HG02840 (cell line): ENCODE data around the gene MSTO1.
A peak's percentile ranks its signal among the peaks of the same experiment; 100 is the strongest.
"Not testable (repeated sequence)": the region's sequence is repeated elsewhere in the genome, so short reads cannot be mapped to it uniquely, and the experiment has no call there.

Source experiments
- ATAC-seq: cut with Tn5 transposase; IDR thresholded peaks from one replicate; pipeline ENCODE4 v1.9.1; 2021; ENCODE audit warnings: mild to moderate bottlenecking, moderate library complexity, moderate number of reproducible peaks; ENCODE audit not compliant: unreplicated experiment, low FRiP score

The MSTO1 gene

DNA sequence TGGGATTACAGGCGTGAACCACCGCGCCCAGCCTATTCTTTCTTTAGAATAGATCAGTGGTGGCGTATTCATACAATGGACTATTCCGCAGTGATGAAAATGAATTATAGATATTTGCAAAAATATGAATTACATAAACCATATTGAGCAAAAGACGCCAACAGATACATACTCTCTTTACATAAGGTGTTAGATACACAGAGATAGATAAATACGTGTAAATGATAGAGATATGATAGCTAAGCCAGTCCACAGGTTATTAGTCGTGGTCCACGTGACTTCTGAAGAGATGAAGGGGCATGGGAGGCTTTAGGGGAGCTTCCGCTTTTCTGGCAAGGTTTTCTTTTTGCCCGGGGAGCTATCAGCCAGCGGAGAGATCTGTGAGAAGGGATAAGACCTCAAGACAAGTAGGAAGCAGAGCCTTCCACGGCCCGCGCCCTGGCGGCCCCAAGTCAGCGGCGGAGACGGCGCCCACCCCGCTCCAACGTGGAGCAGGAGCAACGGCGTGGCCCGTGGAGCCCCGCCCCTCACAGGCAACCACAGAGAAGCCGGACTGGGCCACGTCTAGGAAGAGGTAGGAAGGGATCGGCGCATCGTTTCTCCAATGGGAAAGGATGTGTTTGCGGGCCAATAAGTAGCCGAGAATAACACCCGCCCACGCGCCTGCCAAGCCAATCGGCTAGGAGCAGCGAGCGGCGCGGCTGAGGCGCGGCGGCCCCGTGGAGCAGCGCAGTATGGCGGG is at the start of gene MSTO1:
MSTO1 (plus strand) TSS at position 704 of the 742 bp plus-strand sequence; CDS start at position 735, 31 bp downstream.
- ATAC-seq, result peak; percentile 88

DNA sequence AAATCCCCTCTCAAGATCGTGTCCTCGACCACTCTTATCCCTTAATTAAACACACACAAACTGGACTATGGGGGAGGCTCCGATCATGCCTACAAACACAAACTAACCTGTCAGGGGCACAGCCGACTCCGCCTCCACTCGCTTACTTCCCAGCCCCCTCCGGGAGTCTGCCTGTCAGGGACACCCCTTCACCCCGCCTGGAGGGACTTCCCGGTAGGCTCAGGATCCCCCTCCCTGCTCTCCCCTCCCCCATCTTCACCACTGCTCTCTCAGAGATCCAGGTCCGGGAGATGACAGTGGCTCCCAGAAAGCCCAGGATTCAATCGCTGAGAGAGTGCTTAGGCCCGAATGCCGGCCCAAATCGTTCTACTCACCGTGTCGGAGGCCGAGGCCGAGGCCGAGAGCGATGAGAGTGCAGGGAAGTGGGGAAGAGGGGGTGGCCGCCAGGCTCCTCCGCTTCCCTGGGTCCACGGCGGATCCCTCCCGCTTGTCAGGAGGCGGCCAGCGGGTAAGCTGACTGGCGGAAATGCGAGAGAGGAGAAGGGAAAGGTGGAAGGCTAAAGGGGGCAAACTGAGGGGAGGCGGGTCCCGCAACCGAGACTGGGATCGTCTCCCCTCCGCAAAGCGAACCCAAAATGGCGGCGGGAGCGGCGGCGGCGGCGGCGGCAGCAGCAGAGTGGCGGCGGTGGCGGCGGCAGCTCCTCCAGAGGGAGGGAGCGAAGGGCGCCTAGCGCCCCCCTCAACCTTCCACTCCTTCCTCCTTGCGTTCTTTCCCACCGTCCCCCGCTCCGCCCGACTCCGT is 48.0 kb upstream of the MSTO1 start:
- ATAC-seq, result not testable (repeated sequence)

DNA sequence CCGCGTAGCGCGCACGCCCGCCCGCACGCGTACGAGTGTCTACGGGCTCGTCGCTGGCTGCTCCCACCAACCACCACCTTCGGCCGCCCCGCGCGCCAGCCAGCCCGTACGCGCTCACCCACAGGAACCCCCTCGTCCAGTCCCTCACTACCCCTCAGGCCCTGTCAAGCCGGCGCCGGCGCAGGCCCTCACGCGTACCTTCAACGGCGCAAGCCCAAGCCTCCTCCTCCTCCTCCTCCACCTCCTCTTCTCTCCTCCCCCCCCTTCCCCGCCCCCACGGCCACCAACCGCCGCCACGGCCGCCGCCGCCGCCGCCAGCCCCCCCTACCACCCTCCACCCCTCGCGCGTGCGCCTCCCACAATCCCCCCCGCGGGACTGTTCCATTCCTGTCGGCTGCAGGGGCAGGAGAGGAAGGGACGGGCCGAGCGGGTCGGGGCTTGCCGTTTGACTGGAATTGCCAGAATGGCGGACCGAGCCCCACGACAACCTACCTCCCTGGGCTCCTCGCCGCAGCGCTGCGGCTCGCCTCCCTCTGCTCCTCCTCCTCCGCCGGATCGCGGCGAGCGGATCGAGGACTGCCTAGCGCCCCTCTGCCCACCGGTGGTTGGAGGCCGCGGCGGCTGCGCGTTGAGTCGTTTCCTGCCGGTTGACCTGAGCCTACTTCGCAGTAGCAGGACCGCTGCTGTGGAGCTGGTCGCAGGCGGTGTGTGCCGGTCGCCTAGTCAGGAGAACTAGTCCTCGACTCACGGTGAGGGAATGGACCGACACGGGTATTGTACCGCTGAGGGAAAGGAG is 47.2 kb upstream of the MSTO1 start, which contains the start of gene ASH1L:
ASH1L (minus strand) TSS at position 223 of the 796 bp plus-strand sequence. CDS start 41,284 bp downstream, outside the sequence.
- ATAC-seq, result peak; percentile 70

DNA sequence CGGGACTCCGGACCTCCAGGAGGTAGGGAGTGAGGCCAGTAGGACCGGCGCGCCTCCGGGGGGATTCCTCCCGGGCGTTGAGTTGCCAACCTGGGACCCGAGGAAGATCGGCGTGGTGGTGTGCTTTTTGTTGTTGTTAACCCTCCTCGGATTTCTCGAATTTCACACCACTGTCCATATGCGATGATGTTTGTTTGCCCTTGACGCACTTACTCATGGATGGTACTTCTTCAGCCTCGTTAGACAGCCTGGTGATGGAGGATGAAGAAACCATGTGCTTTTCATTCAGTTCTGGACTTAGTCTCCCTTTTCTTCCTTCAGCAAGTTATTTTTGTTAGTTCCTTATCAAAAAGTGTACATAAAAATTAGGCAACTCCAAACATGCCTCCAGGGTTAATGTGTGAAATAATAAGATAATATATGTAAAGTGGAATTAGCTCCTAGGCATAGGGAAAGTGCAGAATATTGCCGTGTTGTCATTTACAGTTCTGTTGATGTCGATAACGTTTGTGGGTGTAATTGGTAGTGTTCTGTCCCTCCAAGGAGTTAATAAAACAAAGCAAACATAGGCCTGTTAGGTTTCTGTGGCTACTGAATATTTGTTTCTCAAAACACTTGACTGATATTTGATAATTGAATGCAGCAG is 46.5 kb upstream of the MSTO1 start:
- ATAC-seq, result not testable (repeated sequence)

DNA sequence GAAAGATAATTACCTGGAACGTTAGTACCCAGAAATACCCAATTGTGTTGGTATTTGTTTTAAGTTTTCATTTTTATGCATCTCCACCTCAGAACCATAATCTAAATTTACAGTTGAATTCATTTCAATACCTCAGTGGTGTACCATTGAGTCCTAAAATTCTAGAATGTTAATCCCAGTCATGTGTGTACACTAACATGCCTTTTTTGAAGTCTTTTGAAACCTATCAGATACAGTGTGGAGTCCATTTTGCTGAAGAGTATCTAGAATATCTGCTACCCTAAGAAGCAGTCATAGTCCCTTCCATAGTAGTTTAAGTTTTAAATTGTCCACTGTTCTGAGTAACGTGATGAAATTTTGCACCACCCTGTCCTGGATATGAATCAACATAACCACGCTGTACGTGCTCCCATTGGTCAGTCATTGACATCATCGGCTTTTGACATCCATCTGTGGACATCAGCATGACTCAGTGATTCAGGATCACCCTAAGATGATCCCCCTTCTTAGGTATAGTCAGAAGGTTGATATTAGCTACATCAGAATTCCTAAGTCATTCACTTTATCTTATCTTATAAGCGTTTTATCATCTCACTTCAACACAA is 39.9 kb upstream of the MSTO1 start:
- ATAC-seq, result no peak

DNA sequence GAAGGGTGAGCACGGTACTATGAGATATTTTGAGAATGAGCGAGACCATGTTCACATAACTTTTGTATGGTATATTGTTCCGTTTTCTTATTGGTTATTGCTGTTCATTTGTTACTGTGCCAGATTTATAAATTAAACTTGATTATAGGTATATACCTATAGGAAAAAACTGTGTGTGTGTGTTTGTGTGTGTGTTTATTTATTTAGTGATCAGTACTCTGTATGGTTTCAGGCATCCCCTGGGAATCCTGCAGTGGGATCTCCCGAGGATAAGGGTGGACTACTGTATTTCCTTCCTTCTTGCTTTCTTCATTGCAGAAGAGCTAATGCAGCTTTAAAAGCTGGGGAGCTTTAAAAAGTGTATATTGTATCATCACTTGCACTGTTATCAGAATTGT is 39.4 kb upstream of the MSTO1 start:
- no peak for ATAC-seq

DNA sequence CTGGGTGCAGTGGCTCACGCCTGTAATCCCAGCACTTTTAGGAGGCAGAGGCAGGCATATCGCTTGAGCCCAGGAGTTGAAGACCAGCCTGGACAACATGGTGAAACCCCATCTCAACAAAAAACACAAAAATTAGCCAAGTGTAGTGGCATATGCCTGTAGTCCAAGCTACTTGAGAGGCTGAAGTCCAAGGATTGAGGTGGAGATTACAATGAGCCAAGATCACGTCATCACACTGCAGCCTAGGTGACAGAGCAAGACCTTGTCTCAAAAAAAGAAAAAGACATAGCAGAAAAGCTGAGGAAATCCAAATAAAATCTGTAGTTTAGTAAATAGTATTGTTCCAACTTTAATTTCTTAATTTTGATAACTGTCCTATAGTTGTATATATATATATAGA is 35.9 kb upstream of the MSTO1 start:
- ATAC-seq, result no peak

DNA sequence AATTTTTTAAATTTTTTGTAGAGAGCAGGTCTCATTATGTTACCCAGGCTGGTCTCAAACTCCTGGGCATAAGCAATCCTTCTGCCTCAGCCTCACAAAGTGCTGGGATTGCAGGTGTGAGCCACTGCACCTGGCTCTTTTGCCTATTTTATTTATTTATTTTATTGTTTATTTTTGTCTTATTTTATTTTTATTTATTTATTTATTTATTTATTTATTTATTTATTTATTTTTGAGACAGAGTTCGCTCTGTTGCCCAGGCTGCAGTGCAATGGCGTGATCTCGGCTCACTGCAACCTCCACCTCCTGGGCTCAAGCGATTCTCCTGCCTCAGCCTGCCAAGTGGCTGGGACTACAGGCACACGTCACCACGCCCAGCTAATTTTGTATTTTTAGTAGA is 34.4 kb upstream of the MSTO1 start:
- ATAC-seq, result not testable (repeated sequence)

DNA sequence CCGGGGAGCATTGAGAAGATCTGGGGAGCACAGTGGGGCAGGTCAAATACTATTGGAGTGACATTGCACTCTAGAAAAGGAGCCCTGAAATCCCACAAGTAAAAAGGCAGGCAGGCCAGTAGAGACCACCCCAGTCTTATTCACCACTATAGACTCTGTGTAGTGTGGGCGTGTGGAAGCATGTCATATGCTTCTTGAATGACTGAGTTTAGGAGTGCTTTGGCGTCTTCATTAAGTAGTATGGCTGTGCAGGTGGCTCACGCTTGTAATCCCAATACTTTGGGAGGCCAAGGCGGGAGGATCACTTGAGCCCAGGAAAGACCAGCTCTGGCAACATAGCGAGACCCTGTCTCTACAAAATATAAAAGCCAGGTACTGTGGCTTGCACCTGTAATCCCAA is 26.2 kb upstream of the MSTO1 start:
- not testable (repeated sequence) for ATAC-seq

DNA sequence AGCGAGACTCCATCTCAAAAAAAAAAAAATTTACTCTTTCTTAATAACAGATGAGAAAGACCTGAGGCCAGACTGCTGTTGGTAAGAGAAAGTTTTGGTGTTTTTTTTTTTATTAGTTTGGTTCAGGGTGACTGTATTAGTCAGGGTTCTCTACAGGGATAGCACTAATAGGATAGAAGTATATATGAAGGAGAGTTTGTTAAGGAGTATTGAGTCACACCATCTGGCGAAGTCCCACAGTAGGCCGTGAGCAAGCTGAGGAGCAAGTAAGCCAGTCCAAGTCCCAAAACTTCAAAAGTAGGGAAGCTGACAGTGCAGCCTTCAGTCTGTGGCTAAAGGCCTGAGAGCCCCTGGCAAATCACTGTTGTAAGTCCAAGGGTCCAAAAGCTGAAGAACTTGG is 20.7 kb upstream of the MSTO1 start:
- not testable (repeated sequence) for ATAC-seq

DNA sequence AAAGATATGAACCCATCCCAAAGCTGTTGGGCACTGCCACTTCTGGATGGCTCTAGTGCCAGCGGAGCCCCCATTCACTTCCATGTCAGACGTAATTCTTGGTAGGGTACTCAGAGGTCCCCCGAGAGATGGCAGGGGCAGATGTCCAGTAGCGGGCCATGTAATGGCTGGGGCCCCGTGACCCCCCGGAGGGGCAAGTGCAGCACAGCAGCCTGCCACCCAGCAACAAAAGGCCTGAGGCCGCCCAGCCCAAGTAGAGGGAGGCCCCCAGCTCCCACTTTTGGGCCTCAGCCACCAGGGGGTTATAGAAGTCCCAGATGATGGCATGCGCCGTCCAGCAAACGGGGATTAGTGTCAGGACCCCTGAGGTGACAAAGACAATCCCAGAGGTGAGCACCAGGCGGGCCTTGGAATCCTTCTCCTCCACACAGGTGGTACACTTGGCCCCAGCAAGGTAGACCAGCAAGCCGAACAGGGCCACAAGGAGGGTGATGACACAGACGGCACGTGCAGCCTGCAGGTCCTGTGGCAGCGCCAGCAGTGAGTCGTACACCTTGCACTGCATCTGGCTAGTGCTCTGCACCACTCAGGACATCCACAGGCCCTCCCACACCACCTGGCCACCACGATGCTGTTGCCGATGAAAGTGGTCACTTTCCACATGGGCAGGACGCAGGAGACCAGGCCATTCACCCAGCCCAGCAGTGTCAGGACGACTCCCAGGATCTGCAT is 19.3 kb upstream of the MSTO1 start:
- ATAC-seq, result not testable (repeated sequence)

DNA sequence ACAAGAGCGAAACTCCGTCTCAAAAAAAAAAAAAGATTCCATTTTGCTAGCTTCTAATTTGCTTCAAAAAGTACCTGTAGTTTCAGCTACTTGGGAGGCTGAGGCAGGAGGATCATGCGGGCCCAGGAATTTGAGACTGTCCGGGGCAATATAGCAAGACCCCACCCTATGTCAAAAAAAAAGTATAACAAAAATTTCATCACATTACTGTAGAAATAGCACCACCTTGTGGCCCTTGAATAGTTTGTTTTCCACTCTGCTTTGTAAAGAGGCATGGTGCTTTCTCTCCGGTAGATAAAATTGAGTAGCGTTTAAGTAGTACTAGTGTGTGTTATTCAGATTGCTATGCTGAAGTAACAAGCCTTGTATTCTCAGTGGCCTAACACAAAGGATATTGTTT is 18.2 kb upstream of the MSTO1 start:
- ATAC-seq, result no peak

DNA sequence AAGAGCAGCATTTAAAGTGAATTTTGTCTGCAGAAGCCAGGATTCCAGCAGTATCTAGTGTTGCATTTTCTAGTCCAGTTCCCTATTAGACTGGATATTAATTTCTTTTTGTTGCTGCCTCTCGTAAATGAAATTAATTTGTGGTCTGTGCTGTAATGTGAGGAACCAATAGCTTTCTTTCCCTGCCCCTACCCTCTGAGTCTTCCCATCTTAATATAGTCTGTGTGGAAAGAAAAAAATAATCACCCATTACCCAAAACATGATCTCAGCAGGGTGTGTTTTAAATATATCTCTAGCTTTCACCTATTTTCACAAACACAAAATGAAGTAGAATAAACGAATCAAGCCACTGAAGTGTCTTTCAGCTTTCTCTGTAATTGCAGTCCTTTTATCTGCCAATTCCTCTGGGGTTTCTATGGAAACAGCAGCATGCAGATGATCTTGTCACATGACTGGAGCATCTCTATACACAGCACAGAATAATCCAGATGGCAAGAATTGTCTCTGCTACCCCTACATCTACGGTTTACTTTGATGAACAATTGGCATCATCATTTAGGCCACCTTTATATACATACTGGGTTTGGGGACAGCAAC is 14.0 kb upstream of the MSTO1 start:
- not testable (repeated sequence) for ATAC-seq

DNA sequence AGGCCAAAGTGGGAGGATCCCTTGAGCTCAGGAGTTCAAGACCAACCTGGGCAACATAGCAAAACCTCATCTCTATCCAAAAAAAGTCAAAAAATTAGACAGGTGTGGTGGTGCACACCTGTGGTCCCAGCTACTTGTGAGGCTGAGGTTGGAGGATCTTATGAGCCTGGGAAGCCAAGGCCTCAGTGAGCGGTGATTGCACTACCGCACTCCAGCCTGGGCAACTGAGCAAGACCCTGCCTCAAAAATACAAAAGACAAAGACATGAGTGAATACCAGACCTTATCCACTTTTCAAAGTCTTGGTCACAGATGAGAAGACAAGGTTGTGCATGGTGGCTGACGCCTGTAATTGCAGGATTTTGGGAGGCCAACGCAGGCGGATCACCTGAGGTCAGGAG is 13.2 kb upstream of the MSTO1 start:
- ATAC-seq, result no peak

DNA sequence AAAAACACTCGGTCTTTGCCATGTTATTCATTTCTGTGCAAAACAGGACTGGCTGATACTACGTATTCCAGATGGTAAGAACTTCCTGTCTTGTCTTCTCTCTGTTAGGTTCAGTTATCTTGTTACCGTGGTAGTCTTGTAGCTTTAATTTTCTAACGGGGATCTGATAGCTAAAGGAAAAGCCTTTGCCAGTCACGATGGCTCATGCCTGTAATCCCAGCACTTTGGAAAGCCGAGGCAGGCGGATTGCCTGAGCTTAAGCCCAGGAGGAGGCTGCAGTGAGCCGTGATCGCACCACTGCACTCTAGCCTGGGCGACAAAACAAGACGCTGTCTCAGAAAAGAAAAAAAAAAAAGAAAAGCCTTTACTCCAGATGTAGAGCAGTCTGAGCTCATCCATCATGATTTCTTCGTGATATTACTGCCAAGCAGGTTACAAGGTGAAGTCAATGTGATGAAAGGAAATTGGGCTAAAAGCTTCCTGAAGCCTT is 11.1 kb upstream of the MSTO1 start:
- no peak for ATAC-seq

DNA sequence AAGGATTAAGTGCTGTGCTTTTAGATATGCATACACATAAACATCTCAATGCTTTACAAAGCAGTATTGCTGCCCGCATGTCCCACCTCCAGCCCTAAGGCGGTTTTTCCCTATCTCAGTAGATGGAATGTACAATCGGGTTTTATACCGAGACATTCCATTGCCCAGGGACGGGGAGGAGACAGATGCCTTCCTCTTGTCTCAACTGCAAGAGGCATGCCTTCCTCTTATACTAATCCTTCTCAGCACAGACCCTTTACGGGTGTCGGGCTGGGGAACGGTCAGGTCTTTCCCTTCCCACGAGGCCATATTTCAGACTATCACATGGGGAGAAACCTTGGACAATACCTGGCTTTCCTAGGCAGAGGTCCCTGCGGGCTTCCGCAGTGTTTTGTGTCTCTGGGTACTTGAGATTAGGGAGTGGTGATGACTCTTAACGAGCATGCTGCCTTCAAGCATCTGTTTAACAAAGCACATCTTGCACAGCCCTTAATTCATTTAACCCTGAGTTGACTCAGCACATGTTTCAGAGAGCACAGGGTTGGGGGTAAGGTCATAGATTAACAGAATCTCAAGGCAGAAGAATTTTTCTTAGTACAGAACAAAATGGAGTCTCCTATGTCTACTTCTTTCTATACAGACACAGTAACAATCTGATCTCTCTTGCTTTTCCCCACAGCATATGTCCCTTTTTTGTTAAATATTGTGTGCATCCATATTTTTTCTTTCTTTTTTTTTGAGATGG is 10.0 kb upstream of the MSTO1 start:
- not testable (repeated sequence) for ATAC-seq

DNA sequence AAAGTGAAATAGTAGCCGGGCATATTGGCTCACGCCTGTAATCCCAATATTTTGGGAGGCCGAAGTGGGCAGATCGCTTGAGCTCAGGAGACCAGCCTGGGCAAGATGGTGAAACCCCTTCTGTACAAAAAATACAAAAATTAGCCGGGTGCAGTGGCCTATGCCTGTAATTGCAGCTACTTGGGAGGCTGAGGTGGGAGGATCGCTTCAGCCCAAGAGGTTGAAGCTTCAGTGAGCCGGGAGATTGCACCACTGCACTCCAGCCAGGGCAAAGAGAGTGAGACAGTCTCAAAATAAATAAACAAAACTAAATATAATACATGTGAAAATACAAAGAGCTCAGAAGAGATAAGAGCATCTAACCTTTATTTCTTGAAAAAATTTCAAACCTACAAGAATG is 2.3 kb upstream of the MSTO1 start:
- ATAC-seq, result no peak

DNA sequence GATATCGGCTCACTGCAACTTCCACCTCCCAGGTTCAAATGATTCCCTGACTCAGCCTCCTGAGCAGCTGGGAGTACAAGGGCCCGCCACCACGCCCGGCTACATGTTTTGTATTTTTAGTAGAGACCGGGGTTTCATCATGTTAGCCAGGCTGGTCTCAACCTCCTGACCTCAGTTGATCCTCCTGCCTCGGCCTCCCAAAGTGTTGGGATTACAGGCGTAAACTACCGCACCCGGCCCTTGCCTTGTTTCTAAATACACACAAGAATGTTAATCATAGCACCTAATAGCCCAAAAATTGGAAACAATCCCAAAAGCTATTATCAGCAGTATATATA is 1.2 kb upstream of the MSTO1 start:
- no peak for ATAC-seq
